ENCODE results near the gene THRB. TPM values are rescaled to one million over a fixed set of nuclear protein-coding genes. Genes with fewer than 3 reads are reported as not detected.
A peak's percentile ranks its signal among the peaks of the same experiment; 100 is the strongest.

Gene THRB
- 1 to 10 TPM; 6.7 to 6.9 TPM for total RNA-seq

DNA sequence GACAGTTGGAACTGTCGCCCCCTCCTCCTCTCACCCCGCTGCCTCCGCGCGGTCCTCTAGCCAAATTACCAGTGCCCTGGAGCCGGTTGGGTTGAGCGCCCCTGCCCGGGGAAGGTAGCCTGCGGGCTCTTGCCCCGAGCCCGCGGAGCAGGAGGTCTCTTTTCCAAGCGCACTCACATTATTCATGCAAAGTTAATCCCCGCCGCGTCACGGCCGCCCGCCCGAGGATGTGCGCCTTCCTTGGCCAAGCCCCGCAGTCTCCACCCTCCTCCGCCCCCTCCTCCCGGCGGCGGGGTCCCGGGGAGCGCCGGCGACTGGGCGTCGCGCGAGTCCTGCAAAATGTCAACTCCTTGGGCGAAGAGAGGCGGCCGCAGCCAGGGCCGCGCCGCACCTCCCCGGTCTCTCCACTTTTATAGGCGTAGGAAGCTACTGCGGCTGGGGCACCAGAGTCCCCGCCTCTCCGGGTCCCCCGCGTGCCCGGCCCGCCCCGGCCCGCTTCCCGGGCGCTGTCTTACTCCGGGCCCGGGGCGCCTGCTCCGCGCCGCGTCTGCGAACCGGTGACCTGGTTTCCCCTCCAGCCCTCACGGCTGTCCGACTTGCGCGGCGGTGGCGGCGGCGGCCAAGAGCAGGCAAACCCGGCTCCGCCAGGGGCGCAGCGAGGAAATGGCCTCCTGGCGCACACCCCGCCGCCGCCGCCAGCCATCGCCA lies at the start of gene THRB:
Gene THRB (minus strand): TSS at position 233 of the 708 bp plus-strand sequence.
- intact Hi-C loops (cut with DNase I), result no loop called here
- H3K27me3 ChIP-seq, result no peaks in the 10 kb centered on the region
- WGBS, 2 donors, result 0 to 1% methylated on average over 12 to 76 of the region's 80 CpGs
- H3K9me3 ChIP-seq, result no peaks in the 10 kb centered on the region
- peak; percentile 66 for ATAC-seq
- no peaks in the 10 kb centered on the region for H3K36me3 ChIP-seq (replicated peaks in 1 of 2; ENCODE audit: insufficient read depth in 1 of 2, low read depth in 2 of 2)
- H3K4me3 ChIP-seq, result peak within 1 kb of the TSS; percentile 26 to 68
- TF ChIP-seq, protein P1, sequence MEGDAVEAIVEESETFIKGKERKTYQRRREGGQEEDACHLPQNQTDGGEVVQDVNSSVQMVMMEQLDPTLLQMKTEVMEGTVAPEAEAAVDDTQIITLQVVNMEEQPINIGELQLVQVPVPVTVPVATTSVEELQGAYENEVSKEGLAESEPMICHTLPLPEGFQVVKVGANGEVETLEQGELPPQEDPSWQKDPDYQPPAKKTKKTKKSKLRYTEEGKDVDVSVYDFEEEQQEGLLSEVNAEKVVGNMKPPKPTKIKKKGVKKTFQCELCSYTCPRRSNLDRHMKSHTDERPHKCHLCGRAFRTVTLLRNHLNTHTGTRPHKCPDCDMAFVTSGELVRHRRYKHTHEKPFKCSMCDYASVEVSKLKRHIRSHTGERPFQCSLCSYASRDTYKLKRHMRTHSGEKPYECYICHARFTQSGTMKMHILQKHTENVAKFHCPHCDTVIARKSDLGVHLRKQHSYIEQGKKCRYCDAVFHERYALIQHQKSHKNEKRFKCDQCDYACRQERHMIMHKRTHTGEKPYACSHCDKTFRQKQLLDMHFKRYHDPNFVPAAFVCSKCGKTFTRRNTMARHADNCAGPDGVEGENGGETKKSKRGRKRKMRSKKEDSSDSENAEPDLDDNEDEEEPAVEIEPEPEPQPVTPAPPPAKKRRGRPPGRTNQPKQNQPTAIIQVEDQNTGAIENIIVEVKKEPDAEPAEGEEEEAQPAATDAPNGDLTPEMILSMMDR (IDR thresholded peaks at IDR 0.05), result peak in 5 of 7 experiments; percentile 11 to 47 (median 26)
- TF ChIP-seq POLR2A (IDR thresholded peaks at IDR 0.05), result peak; percentile 68 to 83 (median 79)
- H3K4me1 ChIP-seq, result peaks cover 28% of the 10 kb centered on the region
- peak; percentile 75 to 82 (median 76) for DNase-seq
- H3K27ac ChIP-seq, result peak within 1 kb of the TSS; percentile 94 to 98 (median 96)

DNA sequence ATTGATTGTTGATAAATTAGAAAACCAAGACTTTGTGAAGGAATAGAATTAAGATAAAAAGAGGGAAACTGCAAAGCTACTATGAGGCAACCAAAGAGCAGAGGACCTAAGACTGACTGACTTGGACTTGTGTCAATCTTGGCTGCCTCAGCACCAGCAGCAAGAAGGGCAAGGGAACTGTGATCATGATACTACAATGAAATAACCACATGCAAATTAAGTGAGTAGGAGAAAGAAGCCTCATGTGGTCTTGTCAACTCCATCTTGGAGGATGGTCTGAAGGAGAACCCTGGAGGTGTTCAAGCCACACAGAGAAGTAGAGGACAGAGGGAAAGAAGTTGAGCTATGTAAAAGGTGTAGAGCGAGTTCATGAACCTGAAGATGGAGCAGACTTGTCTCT lies 47.3 kb upstream of the THRB start:
- 96 to 100% methylated on average over 1 of the region's 1 CpG for WGBS, 2 donors
- Histone ChIP-seq H3K9me3 (no peaks in the 10 kb centered on the region), H3K36me3 (replicated peaks in 1 of 2; ENCODE audit: insufficient read depth in 1 of 2, low read depth in 2 of 2) (no peaks in the 10 kb centered on the region), H3K27ac (no peak overlapping the region), H3K4me3 (no peak overlapping the region), H3K4me1 (peaks cover 28% of the 10 kb centered on the region), H3K27me3 (no peaks in the 10 kb centered on the region)
- no peak for TF ChIP-seq POLR2A (IDR thresholded peaks at IDR 0.05)
- TF ChIP-seq, protein P1 (IDR thresholded peaks at IDR 0.05), result no peak
- DNase-seq (no peak), ATAC-seq (no peak)
- intact Hi-C loops (cut with DNase I), result no loop called here

DNA sequence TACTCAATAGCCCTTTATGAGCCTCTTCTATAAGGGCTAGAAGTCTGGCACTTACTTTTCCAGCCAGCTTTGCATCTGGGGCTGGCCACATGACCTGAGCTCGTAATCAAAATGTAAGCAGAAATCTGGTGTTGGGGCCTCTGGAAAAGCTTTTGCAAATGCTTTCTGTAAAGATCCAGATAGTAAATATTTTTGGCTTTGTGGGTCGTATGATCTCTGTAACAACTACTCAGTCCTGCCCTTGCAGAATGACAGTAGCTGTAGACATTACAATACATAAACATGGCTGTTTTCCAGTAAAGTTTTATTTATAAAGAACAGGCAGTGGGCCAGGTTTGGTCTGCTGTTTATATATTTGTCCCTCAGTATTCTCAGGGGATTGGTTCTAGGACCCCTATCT lies 46.2 kb upstream of the THRB start:
- Histone ChIP-seq H3K9me3 (no peaks in the 10 kb centered on the region), H3K4me3 (no peak overlapping the region), H3K27ac (no peak overlapping the region), H3K27me3 (no peaks in the 10 kb centered on the region), H3K36me3 (replicated peaks in 1 of 2; ENCODE audit: insufficient read depth in 1 of 2, low read depth in 2 of 2) (no peaks in the 10 kb centered on the region), H3K4me1 (peaks cover 21% of the 10 kb centered on the region)
- ATAC-seq, result no peak
- no peak for TF ChIP-seq POLR2A (IDR thresholded peaks at IDR 0.05)
- TF ChIP-seq, protein P1 (IDR thresholded peaks at IDR 0.05), result no peak
- intact Hi-C loops (cut with DNase I), result no loop called here
- 25 to 42% methylated on average over 2 of the region's 2 CpGs for WGBS, 2 donors
- DNase-seq, result no peak

DNA sequence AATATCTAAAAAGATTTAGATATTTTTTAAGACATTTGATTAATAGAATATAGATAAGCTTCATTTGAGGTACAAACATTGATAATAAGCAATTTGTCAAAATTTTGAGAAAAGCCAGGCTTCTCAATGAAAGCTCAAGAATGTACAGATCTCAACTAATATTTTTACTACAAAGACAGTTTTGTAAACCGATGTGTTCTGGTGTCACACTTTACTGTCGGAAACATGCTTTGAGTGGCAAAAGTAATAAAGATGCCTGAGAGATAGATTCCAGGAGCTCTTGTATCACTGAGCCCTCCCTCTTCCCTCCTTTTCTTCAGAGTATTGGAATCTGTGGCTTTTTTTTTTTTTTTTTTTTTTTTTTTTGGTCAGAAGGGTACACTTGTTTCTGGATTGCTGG lies 45.0 kb upstream of the THRB start:
- Histone ChIP-seq H3K27ac (no peak overlapping the region), H3K27me3 (no peaks in the 10 kb centered on the region), H3K4me3 (no peak overlapping the region), H3K4me1 (peaks cover 17% of the 10 kb centered on the region), H3K9me3 (no peaks in the 10 kb centered on the region), H3K36me3 (replicated peaks in 1 of 2; ENCODE audit: insufficient read depth in 1 of 2, low read depth in 2 of 2) (no peaks in the 10 kb centered on the region)
- no peak for ATAC-seq
- intact Hi-C loops (cut with DNase I), result no loop called here
- no peak for DNase-seq
- TF ChIP-seq POLR2A (IDR thresholded peaks at IDR 0.05), result no peak
- TF ChIP-seq, protein P1 (IDR thresholded peaks at IDR 0.05), result no peak
- WGBS, 2 donors, result 85 to 89% methylated on average over 2 of the region's 2 CpGs

DNA sequence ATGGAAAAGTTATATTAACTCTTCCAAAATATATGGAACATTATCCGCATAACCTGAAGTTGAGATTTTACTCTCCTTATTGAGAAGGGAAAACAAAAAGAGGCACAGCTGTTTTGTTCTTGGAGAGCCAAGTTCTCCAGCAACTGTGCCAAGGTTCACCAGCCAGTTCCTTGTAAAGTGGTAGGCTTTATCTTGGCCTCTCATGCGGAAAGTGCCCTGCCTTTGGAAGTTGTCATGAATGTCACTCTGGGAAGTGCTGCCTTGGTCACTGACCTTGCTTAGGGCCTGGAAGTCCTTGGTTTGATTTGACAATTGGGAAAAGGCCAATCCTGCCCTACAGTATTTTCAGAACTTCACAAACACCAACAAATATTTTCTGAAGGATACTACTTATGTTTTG lies 44.2 kb upstream of the THRB start:
- H3K27me3 ChIP-seq, result no peaks in the 10 kb centered on the region
- intact Hi-C loops (cut with DNase I), result no loop called here
- WGBS, 2 donors, result 34 to 39% methylated on average over 2 of the region's 2 CpGs
- no peaks in the 10 kb centered on the region for H3K9me3 ChIP-seq
- peak overlapping the region in 1 of 4 donors; percentile 38 for H3K27ac ChIP-seq
- H3K36me3 ChIP-seq (replicated peaks in 1 of 2; ENCODE audit: insufficient read depth in 1 of 2, low read depth in 2 of 2), result no peaks in the 10 kb centered on the region
- H3K4me1 ChIP-seq, result peaks cover 17% of the 10 kb centered on the region
- H3K4me3 ChIP-seq, result no peak overlapping the region
- ATAC-seq (peak; percentile 92), DNase-seq (peak; percentile 70 to 85 (median 79))
- TF ChIP-seq, protein P1 (IDR thresholded peaks at IDR 0.05), result no peak
